ENCODE results near the gene CNTNAP2.

DNA sequence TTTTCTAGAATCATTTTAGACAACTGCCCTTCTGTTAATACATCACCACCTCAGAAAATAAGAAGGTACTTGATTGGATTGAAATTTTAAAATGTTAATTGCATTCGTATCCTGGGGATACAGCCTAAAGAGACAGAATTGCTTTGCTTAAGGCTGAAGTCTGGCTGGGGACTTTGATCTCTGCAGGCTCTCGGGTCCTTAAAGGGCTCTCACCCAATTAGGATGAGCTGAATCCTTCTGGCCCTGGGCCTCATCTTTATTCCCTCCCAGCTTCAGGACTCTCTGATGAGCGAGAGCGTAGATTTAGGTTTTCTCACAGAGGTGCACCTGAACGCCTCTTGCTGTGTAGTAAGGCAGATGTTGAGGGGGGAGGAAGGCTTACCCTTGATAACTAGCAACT, 1998.7 kb downstream of the CNTNAP2 start:
- no peak for TF ChIP-seq CTCF (IDR thresholded peaks at IDR 0.05 in 4 of 5, conservative IDR thresholded peaks at IDR 0.05 in 1 of 5)
- TF ChIP-seq POLR2A (IDR thresholded peaks at IDR 0.05), result no peak

All from gastrocnemius medialis (tissue), 4 donors.